Fibroblast of lung (primary cell): ENCODE data around the gene DHRS11.

Experiments used
- CTCF ChIP-seq, 2 donors: IDR thresholded peaks in 1 of 2; conservative IDR thresholded peaks in 1 of 2; 1 replicate in 1 of 2; 2 replicates in 1 of 2; pipeline ENCODE4 v1.5.1; 2011 to 2012; ENCODE audit warnings: low read length in 2 of 2, control low read depth in 1 of 2, inconsistent platforms in 1 of 2, low read depth in 1 of 2, mild to moderate bottlenecking in 1 of 2
- EZH2 ChIP-seq: IDR thresholded peaks from 2 replicates; pipeline ENCODE4 v1.5.1; 2012; ENCODE audit warnings: low read length, control low read depth, mild to moderate bottlenecking; ENCODE audit errors: missing control alignments

DNA sequence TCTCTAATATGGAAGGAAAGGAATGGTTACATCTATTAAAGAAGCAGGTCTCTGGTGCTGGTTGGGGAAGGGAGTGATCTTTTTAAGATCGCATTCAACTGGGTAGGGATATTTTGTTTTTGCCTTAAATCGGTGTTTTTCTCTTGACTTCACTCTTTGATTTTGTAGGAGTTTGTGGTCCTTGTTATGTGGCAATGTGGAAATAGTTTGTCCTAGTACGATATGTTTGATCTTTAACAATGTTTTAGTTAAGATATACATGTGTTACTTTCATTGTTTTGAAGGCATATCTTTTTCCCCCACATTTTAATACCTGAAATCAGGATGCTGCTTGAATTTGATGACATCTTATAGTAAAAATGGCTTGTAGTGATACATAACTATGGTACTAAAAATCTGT is 38.2 kb upstream of the DHRS11 start:
- TF ChIP-seq CTCF (conservative IDR thresholded peaks at IDR 0.05 in 1 of 2, IDR thresholded peaks at IDR 0.05 in 1 of 2; ENCODE audit: low read depth in 1 of 2, low read length in 2 of 2): no peak
- TF ChIP-seq EZH2: no peak
